K562 (cell line): Measurements from ENCODE around the gene UBE2C. TPM values are rescaled to one million over a fixed set of nuclear protein-coding genes. Genes with fewer than 3 reads are reported as not detected.

ENCODE experiments used
- EGR1 ChIP-seq: fragments of 450-650 bp; conservative IDR thresholded peaks from 2 replicates; pipeline ENCODE4 v1.6.1; 2017; ENCODE audit warnings: mild to moderate bottlenecking
- EHMT2 ChIP-seq: fragments of 450-650 bp; IDR thresholded peaks from 2 replicates; pipeline ENCODE4 v1.6.1; 2018; ENCODE audit warnings: antibody characterized with exemption
- EP400 ChIP-seq: fragments of 450-650 bp; IDR thresholded peaks from 2 replicates; pipeline ENCODE4 v1.6.1; 2017; ENCODE audit warnings: antibody characterized with exemption, mild to moderate bottlenecking, moderate library complexity
- KDM1A ChIP-seq, 2 experiments: fragments of 450-650 bp; IDR thresholded peaks; 2 replicates each; pipeline ENCODE4 v1.6.1; 2016; ENCODE audit warnings: mild to moderate bottlenecking in 2 of 2
- KLF13 ChIP-seq: fragments of 450-650 bp; IDR thresholded peaks from 2 replicates; pipeline ENCODE4 v1.6.1; 2016; ENCODE audit warnings: missing genetic modification characterization, low read depth, mild to moderate bottlenecking, missing compliant biosample characterization, moderate library complexity, borderline replicate concordance
- LCOR ChIP-seq: sonication (generic); formaldehyde crosslinking; IDR thresholded peaks from 2 replicates; pipeline ENCODE4 v1.8.0; 2022; ENCODE audit warnings: mild to moderate bottlenecking, missing genetic modification reagents
- MAFG ChIP-seq: fragments of 450-650 bp; conservative IDR thresholded peaks from 2 replicates; pipeline ENCODE4 v1.6.1; 2016; ENCODE audit warnings: missing genetic modification characterization, missing compliant biosample characterization
- MAZ ChIP-seq, 2 experiments: fragments of 450-650 bp in 1 of 2; sonication (generic) in 1 of 2; formaldehyde crosslinking; IDR thresholded peaks in 1 of 2; conservative IDR thresholded peaks in 1 of 2; 2 replicates each; pipeline versions ENCODE4 v1.4.0 to v1.5.0; 2020; ENCODE audit warnings: mild to moderate bottlenecking in 1 of 2, missing genetic modification reagents in 1 of 2
- MED1 ChIP-seq: sonication (generic); formaldehyde crosslinking; IDR thresholded peaks from 2 replicates; pipeline ENCODE4 v1.8.1; 2023; ENCODE audit warnings: missing genetic modification reagents, borderline replicate concordance
- NCOA2 ChIP-seq, 2 experiments: fragments of 450-650 bp; IDR thresholded peaks; 2 replicates each; pipeline ENCODE4 v1.6.1; 2018; ENCODE audit warnings: mild to moderate bottlenecking in 2 of 2, moderate library complexity in 1 of 2; ENCODE audit not compliant: partially characterized antibody in 2 of 2
- PCBP2 ChIP-seq: fragments of 200-400 bp; formaldehyde crosslinking; IDR thresholded peaks from 2 replicates; pipeline ENCODE4 v1.6.1; 2018; ENCODE audit warnings: low read length, low read depth, mild to moderate bottlenecking, moderate library complexity; ENCODE audit not compliant: poor library complexity, severe bottlenecking
- POLR2B ChIP-seq: fragments of 450-650 bp; IDR thresholded peaks from 2 replicates; pipeline ENCODE4 v1.6.1; 2018; ENCODE audit warnings: low read depth; ENCODE audit not compliant: partially characterized antibody
- SMAD1 ChIP-seq: fragments of 150-350 bp; IDR thresholded peaks from 2 replicates; pipeline ENCODE4 v1.6.1; 2014; ENCODE audit warnings: low read length, low read depth; ENCODE audit not compliant: partially characterized antibody
- SMAD4 ChIP-seq: fragments of 250-450 bp; sonication (Bioruptor Pico); conservative IDR thresholded peaks from 2 replicates; pipeline ENCODE4 v1.8.0; 2021; ENCODE audit warnings: inconsistent platforms, mild to moderate bottlenecking, moderate library complexity
- SMARCE1 ChIP-seq: fragments of 450-650 bp; IDR thresholded peaks from 2 replicates; pipeline ENCODE4 v1.7.1; 2016; ENCODE audit warnings: mild to moderate bottlenecking
- TGIF2 ChIP-seq: sonication (generic); formaldehyde crosslinking; IDR thresholded peaks from 2 replicates; pipeline ENCODE4 v1.8.1; 2022; ENCODE audit warnings: mild to moderate bottlenecking, missing genetic modification reagents, moderate library complexity
- XRCC5 ChIP-seq: fragments of 200-400 bp; formaldehyde crosslinking; IDR thresholded peaks from 2 replicates; pipeline ENCODE4 v1.6.1; 2017; ENCODE audit warnings: low read depth, mild to moderate bottlenecking, low read length
- ZBTB1 ChIP-seq: sonication (generic); formaldehyde crosslinking; IDR thresholded peaks from 2 replicates; pipeline ENCODE4 v1.8.1; 2023; ENCODE audit warnings: missing genetic modification reagents, low read depth, mild to moderate bottlenecking, borderline replicate concordance
- ZNF224 ChIP-seq: sonication (generic); formaldehyde crosslinking; IDR thresholded peaks from 2 replicates; pipeline ENCODE4 v1.8.0; 2022; ENCODE audit warnings: mild to moderate bottlenecking, missing genetic modification reagents
- ZNF347 ChIP-seq: fragments of 450-650 bp; formaldehyde crosslinking; IDR thresholded peaks from 2 replicates; pipeline ENCODE4 v1.4.0; 2020; ENCODE audit warnings: low read depth, mild to moderate bottlenecking, moderate library complexity
- polyA plus RNA-seq, 8 experiments: library from polyadenylated mRNA; depleted of rRNA in 4 of 8; stranded (reverse) in 5 of 8; unstranded in 3 of 8; fragments of >200 nt; fragmentation: Nextera tagmentation in 2 of 8; fragmentation: Illumina TruSeq in 1 of 8; extraction: Ambion mirVana in 2 of 8; extraction: Trizol in 1 of 8; gene quantifications; 2 replicates each; pipeline versions ENCODE4 v1.2.1 to v1.2.3, GENCODE V29; 2011 to 2014; ENCODE audit warnings: inconsistent platforms in 1 of 8, missing spikeins in 1 of 8
- total RNA-seq, 7 experiments: library from RNA; depleted of rRNA in 6 of 7; stranded (reverse); fragments of >200 nt in 6 of 7; fragmentation: Illumina TruSeq in 2 of 7; extraction: Trizol in 2 of 7; gene quantifications; 2 replicates each; pipeline versions ENCODE4 v1.2.1 to v1.2.3, GENCODE V29; 2011 to 2021; ENCODE audit warnings: low replicate concordance in 1 of 7
- TF ChIP-seq, protein P1 (sequence below): sonication (generic); formaldehyde crosslinking; IDR thresholded peaks from 2 replicates; pipeline ENCODE4 v1.8.0; 2023; ENCODE audit warnings: mild to moderate bottlenecking, missing genetic modification reagents
- TF ChIP-seq, protein P2 (sequence below): fragments of 450-650 bp; IDR thresholded peaks from 2 replicates; pipeline ENCODE4 v1.6.1; 2016; ENCODE audit warnings: missing biosample characterization, missing genetic modification characterization
- TF ChIP-seq, protein P3 (sequence below): sonication (generic); formaldehyde crosslinking; IDR thresholded peaks from 2 replicates; pipeline ENCODE4 v1.8.0; 2022; ENCODE audit warnings: mild to moderate bottlenecking, missing genetic modification reagents
- TF ChIP-seq, protein P4 (sequence below): sonication (generic); IDR thresholded peaks from 2 replicates; pipeline ENCODE4 v1.6.1; 2016

Gene UBE2C
- total and polyA plus RNA-seq, 9 of the 15 experiments (the other 6 are each of a cell fraction or from before 2014, with no cell fraction given): 0.51 to 1.6 (median 0.69) TPM

DNA sequence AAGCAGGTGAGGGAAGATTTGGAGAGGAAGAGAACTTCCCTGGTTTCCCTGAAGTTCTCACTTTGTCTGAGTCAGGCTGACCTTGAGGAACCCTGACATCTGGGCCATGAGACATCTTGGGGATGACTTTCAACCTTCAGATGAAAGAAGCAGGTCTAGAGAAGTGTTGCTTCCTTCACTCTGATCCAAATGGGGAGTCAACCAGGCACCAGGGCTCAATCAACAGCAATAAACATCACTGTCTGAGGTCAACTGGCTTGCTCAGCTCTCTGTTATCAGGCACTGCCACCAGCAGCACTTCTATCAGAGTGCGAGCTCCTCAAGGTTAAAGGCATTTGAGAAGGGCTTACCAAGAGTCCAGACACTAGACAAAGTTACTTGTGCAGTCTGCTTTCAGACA lies 38.5 kb downstream of the UBE2C start (continued):
- TF ChIP-seq, protein P1, sequence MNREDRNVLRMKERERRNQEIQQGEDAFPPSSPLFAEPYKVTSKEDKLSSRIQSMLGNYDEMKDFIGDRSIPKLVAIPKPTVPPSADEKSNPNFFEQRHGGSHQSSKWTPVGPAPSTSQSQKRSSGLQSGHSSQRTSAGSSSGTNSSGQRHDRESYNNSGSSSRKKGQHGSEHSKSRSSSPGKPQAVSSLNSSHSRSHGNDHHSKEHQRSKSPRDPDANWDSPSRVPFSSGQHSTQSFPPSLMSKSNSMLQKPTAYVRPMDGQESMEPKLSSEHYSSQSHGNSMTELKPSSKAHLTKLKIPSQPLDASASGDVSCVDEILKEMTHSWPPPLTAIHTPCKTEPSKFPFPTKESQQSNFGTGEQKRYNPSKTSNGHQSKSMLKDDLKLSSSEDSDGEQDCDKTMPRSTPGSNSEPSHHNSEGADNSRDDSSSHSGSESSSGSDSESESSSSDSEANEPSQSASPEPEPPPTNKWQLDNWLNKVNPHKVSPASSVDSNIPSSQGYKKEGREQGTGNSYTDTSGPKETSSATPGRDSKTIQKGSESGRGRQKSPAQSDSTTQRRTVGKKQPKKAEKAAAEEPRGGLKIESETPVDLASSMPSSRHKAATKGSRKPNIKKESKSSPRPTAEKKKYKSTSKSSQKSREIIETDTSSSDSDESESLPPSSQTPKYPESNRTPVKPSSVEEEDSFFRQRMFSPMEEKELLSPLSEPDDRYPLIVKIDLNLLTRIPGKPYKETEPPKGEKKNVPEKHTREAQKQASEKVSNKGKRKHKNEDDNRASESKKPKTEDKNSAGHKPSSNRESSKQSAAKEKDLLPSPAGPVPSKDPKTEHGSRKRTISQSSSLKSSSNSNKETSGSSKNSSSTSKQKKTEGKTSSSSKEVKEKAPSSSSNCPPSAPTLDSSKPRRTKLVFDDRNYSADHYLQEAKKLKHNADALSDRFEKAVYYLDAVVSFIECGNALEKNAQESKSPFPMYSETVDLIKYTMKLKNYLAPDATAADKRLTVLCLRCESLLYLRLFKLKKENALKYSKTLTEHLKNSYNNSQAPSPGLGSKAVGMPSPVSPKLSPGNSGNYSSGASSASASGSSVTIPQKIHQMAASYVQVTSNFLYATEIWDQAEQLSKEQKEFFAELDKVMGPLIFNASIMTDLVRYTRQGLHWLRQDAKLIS: no peak
- TF ChIP-seq EHMT2 (peak; percentile 70; the same call in 1 of the 2 replicates), EP400 (no peak), MAFG (tag) (peak; percentile 17; the same call in 1 of the 2 replicates), PCBP2 (no peak), NCOA2 (IDR thresholded peaks at IDR 0.05; ENCODE audit: partially characterized antibody in 2 of 2) (no peak), SMAD1 (no peak), EGR1 (no peak), MED1 (no peak), ZNF224 (CRISPR knock-in tag) (no peak), KLF13 (tag) (no peak), SMAD4 (peak; percentile 55; the same call in 1 of the 2 replicates), XRCC5 (no peak), SMARCE1 (peak; percentile 46; the same call in 1 of the 2 replicates), LCOR (0 out of 2 replicates have a peak, but pooled peaks have one; percentile 27), TGIF2 (no peak), MAZ (CRISPR knock-in tag; conservative IDR thresholded peaks at IDR 0.05 in 1 of 2, IDR thresholded peaks at IDR 0.05 in 1 of 2) (no peak), POLR2B (no peak), ZNF347 (no peak), KDM1A (IDR thresholded peaks at IDR 0.05) (peak; percentile 65 to 67; a peak in 2 of 4 replicates), ZBTB1 (CRISPR knock-in tag) (no peak)
- TF ChIP-seq, protein P2, sequence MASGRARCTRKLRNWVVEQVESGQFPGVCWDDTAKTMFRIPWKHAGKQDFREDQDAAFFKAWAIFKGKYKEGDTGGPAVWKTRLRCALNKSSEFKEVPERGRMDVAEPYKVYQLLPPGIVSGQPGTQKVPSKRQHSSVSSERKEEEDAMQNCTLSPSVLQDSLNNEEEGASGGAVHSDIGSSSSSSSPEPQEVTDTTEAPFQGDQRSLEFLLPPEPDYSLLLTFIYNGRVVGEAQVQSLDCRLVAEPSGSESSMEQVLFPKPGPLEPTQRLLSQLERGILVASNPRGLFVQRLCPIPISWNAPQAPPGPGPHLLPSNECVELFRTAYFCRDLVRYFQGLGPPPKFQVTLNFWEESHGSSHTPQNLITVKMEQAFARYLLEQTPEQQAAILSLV (tag): no peak
- TF ChIP-seq, protein P3, sequence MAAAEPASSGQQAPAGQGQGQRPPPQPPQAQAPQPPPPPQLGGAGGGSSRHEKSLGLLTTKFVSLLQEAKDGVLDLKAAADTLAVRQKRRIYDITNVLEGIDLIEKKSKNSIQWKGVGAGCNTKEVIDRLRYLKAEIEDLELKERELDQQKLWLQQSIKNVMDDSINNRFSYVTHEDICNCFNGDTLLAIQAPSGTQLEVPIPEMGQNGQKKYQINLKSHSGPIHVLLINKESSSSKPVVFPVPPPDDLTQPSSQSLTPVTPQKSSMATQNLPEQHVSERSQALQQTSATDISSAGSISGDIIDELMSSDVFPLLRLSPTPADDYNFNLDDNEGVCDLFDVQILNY (CRISPR knock-in tag): no peak
- TF ChIP-seq, protein P4, sequence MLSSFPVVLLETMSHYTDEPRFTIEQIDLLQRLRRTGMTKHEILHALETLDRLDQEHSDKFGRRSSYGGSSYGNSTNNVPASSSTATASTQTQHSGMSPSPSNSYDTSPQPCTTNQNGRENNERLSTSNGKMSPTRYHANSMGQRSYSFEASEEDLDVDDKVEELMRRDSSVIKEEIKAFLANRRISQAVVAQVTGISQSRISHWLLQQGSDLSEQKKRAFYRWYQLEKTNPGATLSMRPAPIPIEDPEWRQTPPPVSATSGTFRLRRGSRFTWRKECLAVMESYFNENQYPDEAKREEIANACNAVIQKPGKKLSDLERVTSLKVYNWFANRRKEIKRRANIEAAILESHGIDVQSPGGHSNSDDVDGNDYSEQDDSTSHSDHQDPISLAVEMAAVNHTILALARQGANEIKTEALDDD: peak; percentile 65
